Measurements from ENCODE around the gene RNF168.
"Not testable (repeated sequence)": the region's sequence is repeated elsewhere in the genome, so short reads cannot be mapped to it uniquely, and the experiment has no call there.

RNF168 gene

DNA sequence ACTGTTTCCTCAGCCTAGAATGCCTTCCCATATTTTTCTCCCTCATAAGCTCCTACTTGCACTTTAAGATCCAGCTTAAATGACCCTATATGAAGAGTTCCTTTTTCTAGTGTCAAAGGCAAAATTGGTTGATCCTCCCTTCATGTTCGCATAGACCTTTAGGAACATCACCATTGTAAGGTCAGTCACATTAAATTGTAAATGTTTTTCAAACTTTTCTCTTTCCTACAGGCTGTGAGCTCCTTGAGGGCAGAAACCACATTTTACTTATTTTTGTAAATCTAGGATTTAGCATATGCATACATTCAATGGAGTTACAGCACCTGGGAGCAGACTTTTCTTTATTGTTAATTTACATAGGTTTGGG, 10.8 kb upstream of the RNF168 start:
- no peak for DNase-seq

DNA sequence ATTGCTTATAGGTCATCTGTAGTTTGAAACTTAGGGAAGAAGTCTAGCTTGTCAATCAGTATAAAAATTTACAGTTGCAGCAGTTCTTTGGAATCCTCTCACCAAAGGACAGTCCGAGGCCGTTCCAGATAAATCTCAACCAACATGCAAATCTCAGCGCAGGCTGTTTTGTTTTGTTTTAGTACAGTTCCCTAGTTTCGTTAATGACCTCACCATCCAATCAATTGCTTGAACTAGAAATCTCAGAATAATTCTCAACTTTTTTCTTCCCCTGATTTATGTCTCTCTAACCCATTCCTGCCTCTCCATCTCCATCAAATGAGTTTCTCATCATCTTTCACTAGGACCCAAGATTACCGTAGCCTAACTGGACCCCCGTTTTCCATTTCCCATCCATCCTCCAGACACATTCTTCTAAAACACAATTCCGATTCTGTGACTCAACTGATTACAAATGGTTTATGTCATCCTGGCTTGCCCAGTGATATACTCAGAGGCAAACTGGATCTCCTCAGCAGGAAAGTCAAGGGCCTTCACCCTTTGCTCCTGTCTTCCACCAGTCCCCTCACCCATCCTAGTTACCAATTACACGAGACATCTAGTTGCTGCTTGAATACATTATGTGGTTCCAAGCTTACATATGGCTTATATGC, 10.3 kb upstream of the RNF168 start:
- no peak for DNase-seq

DNA sequence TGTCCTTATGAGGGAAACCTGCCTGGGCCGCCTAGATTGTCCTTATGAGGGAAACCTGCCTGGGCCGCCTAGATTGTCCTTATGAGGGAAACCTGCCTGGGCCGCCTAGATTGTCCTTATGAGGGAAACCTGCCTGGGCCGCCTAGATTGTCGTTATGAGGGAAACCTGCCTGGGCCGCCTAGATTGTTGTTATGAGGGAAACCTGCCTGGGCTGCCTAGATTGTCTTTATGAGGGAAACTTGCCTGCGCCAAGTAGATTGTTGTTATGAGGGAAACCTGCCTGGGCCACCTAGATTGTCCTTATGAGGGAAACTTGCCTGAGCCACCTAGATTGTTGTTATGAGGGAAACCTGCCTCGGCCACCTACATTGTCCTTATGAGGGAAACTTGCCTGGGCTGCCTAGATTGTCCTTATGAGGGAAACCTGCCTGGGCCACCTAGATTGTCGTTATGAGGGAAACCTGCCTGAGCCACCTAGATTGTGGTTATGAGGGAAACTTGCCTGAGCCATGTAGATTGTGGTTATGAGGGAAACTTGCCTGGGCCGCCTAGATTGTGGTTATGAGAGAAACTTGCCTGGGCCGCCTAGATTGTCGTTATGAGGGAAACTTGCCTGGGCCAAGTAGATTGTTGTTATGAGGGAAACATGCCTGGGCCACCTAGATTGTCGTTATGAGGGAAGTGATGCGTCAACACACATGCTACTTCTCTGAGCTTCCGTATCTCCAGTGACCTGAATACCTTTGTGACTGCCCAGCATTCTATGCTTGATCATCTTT, 8.3 kb upstream of the RNF168 start:
- not testable (repeated sequence) for DNase-seq

- DNase-seq, result not testable (repeated sequence)
These were observed 7.5 kb upstream of the RNF168 start for GRCh38 chr3:196511108-196511507.

GRCh38 chr3:196506687-196507086, 3.1 kb upstream of the RNF168 start:
- no peak for DNase-seq

DNA sequence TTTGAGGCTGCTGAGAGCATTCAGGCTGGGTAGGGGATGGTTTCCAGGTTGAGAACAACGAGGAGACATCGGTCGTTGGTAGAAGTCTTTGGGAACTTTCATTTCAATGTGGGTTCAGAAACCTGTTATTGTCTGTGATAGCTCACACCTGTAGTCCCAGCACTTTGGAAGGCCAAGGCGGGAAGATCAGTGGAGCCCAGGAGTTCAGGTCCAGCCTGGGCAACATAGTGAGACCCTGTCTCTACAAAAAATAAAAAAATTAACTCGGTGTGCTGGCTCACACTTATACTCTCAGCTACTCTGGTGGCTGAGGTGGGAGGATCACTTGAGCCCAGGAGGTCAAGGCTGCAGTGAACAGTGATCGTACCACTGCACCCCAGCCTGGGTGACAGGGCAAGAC, 988 bp upstream of the RNF168 start:
- no peak for DNase-seq

DNA sequence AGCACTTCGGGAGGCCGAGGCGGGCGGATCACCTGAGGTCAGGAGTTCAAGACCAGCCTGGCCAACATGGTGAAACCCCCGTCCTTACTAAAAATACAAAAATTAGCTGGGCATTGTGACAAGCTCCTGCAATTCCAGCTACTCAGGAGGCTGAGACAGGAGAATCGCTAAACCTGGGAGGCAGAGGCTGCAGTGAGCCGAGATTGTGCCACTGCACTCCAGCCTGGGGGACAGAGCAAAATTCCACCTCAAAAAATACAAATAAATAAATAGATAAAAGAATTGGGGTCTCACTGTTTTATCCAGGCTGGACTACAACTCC, 470 bp upstream of the RNF168 start:
- DNase-seq, result not testable (repeated sequence)

DNA sequence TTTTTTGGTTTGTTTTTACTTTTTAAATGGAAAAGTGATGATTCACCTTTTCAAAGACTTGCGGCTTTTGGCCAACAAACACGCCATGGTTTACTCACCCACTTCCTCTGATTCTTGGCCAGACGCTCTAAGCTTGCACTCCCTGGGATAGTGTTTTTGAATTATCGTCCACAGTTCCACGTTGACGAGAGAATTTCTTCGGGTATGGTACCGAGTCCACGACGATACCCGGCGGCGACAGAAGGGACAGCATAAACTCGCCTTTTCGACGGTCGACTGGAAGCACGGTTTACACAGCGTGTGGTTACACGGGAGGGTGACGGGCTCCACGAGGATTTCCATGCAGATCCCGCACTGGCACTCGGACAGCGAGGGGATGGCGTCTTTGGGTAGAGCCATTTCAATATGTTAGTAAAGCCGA, 783 bp downstream of the RNF168 start:
- DNase-seq, result no peak

DNA sequence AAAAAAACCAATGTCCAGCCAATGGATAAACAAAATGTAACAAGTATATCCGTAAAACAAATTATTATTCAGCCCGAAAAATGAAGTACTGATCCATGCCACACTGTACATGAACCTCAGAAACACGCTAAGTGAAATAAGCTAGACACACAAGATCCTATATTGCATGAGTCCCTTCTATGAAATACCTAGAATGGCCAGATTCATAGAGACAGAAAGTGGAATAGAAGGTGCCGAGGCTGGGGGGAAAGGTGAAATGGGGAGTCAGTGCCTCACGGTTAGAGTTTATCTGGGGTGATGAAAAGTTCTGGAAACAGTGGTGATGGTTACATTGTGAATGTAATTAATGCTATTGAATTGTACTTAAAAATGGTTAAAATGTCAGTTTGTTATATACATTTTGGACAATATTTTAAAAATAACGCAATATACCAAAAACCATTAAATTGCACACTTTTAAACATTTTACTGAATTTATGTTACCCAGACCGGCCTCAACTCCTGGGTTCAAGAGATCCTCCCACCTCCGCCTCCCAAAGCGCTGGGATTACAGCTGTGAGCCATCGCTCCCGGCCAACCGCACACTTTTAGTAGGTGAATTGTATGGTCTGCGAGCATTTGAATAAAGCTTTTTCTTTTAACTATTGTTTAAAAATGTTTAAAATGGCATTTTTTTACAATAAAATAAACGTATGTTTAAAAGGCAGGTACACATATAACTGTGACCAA, 2.1 kb downstream of the RNF168 start:
- no peak for DNase-seq

GRCh38 chr3:196499807-196500524, 3.6 kb downstream of the RNF168 start:
- no peak for DNase-seq

DNA sequence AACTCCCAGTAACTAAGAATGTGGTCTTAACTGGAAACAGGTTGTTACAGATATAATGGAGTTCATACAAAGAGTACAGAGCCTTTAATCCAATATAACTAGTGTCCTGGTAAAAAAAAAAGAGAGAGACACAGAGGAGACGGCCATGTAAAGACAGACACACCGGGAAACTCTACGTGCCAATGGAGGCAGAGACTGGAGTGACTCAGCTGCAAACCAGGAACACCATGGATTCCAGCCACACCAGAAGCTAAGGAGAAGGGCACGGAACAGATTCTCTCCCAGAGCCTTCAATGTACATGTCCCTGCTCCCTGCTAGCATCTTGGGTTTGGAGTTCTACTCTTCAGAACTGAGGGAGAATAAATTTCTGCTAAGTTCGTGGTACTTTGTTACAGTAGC, 4.5 kb downstream of the RNF168 start:
- DNase-seq, result no peak

GRCh38 chr3:196498297-196498696, 5.3 kb downstream of the RNF168 start:
- DNase-seq, result no peak

- DNase-seq, result no peak
These were observed 7.4 kb downstream of the RNF168 start for GRCh38 chr3:196496183-196496582.

DNA sequence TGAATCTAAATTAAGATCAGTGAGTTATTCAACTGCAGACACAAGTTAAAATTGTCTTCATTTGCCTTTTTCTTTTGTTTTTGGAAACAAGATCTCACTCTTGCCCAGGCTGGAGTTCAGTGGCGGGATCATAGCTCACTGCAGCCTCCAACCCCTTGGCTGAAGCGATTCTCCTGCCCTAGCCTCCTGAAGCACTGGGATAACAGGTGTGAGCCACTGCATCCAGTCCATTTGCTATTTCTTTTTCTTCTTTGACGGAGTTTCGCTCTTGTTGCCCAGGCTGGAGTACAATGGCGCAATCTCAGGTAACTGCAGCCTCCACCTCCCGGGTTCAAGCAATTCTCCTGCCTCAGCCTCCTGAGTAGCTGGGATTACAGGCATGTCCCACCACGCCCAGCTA, 10.3 kb downstream of the RNF168 start:
- no peak for DNase-seq

DNA sequence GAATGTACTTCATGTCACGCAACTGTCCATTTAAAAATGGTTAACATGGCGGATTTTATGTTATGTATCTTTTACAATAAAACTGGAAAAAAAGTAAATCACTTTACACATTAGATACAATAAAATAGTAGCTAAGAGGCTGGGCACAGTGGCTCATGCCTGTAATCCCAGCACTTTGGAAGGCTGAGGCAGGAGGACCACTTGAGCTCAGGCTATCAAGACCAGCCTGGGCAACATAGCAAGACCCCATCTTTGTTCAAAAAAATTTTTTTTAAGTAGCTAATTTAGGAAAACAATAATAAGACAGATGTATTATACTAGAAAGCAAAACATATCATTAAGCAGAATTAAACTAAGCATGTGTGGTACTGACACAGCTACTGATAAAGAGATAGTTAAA, 11.5 kb downstream of the RNF168 start:
- DNase-seq, result no peak

DNA sequence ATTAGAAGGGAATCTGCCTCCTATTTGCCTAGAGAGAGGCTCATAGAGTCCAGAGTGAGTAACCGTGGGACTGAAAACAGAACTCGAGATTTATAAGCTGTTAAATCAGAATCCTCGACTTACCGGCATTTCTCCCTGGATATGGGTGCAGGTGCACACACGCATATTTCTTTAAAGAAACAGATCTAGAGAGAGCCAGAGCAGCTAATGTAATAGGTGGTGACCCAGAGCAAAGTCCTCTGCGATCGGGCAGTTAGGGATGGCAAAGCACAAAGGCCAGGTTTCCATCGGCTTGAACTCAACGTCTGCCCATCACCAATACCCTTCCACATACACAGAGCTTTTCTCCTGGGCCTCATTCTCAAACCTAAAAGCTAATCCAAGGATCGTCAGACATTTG, 13.8 kb downstream of the RNF168 start:
- DNase-seq, result no peak

DNA sequence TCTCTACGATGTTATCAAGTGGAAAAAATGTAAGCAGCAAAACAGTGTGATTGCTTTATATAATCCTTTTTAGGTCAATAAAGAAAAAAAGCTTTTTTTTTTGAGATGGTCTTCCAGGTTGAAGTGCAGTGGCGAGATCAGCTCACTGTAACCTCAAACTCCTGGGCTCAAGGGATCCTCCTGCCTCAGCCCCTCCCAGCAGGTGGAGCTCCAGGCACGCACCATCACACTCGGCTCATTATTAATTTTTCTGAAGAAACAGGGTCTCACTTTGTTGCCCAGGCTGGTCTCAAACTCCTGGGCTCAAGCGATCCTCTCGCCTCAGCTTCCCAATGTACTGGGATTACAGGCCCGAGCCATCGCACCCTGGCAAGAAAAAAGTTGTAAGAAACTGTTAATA, 17.3 kb downstream of the RNF168 start:
- no peak for DNase-seq

DNA sequence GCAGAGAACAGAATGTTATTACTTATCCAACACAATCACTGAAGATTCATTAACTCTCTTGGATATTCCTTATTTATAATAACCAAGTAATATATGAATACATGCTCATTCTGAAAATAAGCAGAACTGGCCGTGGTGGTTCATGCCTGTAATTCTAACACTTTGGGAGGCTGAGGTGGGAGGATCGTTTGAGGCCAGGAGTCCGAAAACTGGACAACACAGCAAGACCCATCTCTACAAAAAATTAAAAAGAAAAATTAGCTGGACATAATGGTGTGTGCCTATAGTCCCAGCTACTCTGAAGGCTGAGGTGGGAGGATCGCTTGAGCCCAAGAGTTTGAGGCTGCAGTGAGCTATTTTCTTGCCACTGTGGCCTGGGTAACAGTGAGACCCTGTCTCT, 25.9 kb downstream of the RNF168 start:
- DNase-seq, result no peak

- no peak for DNase-seq
These were observed 31.3 kb downstream of the RNF168 start for GRCh38 chr3:196472286-196472685.

DNA sequence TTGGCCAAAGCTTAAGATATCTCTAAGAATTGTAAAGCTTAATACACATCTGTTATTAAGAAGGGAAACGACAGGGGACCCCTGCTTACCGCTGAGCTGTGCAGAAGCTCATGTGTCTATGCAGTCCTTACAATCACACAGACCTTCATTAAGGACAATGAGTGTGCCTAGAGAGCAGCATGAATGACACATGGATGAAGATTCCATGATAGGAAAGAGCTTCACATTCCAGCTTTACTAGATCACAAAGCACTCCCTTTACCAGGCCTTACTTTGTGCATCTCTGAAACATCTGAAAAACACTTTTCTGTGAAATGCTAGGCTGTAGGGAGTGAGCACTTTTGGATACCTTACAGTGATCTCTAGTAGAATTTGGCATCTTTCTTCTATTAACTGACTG, 32.0 kb downstream of the RNF168 start:
- no peak for DNase-seq

- DNase-seq, result not testable (repeated sequence)
These were observed 33.4 kb downstream of the RNF168 start for GRCh38 chr3:196470182-196470581.

DNA sequence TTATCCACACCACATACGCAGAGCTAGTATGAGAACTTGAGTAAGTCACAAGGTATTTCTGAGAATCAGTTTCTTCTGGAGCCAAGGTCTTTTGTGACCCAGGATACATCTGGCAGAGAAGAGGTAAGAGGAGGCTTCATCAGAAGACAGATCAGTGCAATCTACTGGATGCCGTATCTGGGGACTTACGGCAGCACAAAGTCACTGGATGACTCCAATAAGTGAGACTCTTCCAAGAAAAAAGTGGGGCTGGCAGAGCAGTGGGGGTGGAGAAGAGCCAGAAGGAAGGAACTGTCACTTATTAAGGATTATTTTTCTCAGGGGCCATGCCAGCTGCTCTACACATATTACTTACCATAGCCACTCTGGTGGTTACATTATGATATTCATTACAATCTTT, 39.8 kb downstream of the RNF168 start:
- no peak for DNase-seq

GRCh38 chr3:196463478-196463756, 40.2 kb downstream of the RNF168 start:
- DNase-seq, result no peak

Data from NCI-H187 (cell line).